Anterior cingulate cortex (tissue), 58 donors: ENCODE measurements around the gene THRAP3.
"Not testable (repeated sequence)": the region's sequence is repeated elsewhere in the genome, so short reads cannot be mapped to it uniquely, and the experiment has no call there.

Experiments used
- DNase-seq, 58 donors: peaks; one replicate each; lab custom pipeline; 2025; lab: John Stamatoyannopoulos, UW

Gene THRAP3, protein sequence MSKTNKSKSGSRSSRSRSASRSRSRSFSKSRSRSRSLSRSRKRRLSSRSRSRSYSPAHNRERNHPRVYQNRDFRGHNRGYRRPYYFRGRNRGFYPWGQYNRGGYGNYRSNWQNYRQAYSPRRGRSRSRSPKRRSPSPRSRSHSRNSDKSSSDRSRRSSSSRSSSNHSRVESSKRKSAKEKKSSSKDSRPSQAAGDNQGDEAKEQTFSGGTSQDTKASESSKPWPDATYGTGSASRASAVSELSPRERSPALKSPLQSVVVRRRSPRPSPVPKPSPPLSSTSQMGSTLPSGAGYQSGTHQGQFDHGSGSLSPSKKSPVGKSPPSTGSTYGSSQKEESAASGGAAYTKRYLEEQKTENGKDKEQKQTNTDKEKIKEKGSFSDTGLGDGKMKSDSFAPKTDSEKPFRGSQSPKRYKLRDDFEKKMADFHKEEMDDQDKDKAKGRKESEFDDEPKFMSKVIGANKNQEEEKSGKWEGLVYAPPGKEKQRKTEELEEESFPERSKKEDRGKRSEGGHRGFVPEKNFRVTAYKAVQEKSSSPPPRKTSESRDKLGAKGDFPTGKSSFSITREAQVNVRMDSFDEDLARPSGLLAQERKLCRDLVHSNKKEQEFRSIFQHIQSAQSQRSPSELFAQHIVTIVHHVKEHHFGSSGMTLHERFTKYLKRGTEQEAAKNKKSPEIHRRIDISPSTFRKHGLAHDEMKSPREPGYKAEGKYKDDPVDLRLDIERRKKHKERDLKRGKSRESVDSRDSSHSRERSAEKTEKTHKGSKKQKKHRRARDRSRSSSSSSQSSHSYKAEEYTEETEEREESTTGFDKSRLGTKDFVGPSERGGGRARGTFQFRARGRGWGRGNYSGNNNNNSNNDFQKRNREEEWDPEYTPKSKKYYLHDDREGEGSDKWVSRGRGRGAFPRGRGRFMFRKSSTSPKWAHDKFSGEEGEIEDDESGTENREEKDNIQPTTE

DNA sequence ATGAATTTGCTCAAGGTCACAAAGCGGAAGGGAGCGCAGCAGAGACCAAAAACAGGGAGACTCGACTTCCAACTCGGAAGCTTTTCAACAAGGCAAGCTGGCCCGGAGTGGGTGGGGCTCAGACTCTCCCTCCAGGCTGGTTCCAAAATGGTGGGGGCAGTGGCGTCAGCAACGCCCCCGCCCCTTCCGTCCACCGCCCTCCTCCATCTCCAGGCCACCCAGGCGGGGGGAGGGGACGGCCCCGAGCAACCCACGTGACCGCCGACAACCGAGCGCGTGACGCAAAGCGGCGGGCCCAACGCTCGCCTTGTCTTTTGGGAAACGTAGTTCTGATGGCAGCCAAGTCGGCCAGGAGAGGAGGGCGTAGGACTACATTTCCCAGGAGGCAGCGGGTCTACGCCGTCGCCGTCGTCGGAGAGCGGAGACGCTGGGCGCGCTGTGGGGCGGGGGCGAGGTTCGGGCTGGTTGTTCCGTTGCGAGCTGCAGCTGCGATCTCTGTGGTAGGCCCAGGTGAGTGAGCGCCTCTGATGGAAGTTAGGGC lies at the start of gene THRAP3:
THRAP3 (plus strand) TSS at position 448 of the 541 bp plus-strand sequence. CDS start 58,121 bp downstream, outside the sequence.
- DNase-seq, result peak; percentile 87 to 100 (median 100)

DNA sequence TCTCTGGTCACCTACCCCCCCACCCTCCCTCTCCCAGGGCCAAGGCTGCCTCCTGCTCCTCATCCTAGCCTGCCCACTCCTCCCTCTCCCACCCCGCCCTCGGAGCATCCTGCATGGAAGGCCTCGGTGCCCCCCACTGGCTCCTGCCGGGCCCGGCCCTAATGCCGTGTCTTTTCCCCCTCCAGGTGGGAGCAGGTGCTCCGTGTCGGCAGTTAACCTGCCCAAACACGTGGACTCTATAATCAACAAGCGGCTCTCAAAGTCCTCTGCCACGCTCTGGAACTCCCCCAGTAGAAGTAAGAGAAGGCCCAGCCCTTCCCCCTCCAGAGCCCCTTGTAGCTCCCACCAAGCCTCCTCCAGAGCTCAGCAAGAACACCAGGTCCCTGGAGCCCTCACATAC lies 49.5 kb upstream of the THRAP3 start:
- DNase-seq, result no peak

DNA sequence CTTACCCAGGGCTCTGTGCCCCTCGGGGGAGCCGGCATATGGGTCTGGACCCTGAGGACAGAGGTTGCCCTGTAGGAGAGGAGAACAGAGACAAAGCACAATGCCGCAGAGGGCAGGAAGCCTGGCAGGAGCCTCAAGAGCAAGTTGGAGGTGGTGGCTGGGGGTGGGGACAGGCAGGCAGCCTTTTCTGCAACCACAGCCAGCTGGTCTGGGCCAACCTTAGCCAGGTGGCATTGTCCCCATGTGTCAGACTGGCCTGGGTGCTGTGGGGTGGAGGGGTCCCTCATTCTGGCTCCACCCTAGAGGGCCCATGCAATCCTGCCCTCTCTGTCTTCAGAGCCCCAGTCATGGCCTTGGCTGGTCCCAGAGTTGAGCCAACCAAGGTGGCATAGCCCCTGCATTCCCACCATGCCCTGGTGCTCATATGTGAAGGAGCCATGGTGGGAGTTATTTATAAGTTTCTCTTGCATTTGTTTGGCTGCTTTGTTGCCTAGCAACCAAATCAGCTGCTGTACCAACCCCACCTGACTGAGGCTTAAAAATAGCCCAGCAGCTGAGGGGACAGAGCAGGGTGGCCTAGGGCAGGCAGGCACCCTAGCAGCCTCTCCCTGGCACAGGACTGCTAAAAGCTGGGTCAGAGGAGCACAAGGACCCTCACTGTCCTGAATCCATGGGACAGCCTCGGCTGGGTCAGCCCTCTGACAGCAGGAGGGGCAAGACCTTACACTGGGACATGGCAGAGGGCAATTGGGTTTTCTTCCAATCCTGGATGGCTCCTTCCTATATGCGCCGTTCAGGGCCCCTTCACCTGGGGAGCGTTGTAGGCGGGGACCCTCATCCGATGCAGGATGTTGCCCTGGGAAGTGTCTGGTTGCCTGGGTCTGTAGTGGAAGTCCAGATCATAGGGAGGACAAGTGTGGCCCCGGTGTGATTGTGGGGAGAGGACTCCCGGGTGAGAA lies 48.8 kb upstream of the THRAP3 start:
- peak in 38 of 58 donors; percentile 4 to 79 (median 39) for DNase-seq

DNA sequence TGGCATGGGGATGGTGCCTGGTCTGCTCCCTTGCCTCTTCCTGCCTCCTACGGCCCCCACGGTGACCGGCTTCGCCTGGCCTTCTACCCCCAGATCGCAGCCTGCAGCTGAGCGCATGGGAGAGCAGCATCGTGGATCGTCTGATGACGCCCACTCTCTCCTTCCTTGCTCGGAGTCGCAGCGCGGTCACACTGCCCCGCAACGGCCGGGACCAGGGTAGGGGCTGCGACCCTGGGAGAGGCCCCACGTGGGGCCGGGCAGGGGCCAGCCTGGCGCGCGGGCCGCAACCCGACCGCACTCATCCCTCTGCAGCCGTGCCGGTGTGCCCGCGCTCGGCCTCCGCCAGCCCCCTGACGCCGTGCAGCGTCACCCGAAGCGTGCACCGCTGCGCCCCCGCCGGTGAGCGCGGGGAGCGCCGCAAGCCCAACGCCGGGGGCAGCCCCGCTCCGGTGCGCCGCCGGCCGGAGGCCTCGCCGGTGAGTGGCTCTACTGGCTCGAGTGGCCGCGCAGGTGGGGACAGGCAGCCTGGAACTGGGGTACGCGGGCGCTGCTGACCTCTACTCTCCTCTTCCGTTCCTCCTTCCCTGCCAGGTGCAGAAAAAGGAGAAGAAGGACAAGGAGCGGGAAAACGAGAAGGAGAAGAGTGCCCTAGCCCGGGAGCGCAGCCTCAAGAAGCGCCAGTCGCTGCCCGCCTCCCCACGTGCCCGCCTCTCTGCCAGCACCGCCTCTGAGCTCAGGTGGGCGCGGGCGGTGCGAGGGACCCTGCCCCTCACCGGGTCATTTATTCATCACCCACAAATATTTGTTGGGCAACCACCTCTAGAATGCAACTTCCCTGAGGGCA lies 47.9 kb upstream of the THRAP3 start:
- DNase-seq, result no peak

DNA sequence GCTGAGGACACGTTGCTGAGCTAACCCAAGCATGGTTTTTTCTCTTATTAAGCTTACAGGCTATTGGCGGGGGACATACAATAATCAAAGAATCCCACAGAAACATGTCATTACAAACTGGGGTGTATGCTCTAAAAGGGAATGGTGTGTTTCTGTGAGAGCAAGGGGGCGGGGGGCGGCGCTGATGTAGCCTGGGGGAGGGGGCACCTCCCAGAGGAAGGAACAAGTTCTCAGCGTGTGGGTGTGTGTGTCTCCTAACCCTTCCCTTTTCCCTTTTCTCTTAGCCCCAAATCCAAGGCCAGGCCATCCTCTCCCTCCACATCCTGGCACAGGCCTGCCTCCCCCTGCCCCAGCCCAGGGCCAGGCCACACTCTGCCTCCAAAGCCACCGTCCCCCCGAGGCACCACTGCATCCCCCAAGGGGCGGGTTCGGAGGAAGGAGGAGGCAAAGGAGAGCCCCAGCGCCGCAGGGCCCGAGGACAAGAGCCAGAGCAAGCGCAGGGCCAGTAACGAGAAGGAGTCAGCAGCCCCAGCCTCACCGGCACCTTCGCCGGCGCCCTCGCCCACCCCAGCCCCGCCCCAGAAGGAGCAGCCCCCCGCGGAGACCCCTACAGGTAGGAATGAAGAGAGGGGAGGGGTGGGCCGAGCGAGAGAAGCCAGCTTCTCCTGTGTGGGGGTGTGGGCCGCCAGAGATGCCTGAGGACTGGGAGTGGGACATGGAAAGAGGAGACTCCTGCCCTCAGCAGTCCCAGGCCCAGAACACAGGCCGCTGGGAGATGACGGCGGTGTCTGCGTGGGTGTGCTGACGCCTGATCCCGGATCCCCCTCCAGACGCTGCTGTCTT lies 46.4 kb upstream of the THRAP3 start:
- DNase-seq, result peak in 1 of 58 donors; percentile 14

DNA sequence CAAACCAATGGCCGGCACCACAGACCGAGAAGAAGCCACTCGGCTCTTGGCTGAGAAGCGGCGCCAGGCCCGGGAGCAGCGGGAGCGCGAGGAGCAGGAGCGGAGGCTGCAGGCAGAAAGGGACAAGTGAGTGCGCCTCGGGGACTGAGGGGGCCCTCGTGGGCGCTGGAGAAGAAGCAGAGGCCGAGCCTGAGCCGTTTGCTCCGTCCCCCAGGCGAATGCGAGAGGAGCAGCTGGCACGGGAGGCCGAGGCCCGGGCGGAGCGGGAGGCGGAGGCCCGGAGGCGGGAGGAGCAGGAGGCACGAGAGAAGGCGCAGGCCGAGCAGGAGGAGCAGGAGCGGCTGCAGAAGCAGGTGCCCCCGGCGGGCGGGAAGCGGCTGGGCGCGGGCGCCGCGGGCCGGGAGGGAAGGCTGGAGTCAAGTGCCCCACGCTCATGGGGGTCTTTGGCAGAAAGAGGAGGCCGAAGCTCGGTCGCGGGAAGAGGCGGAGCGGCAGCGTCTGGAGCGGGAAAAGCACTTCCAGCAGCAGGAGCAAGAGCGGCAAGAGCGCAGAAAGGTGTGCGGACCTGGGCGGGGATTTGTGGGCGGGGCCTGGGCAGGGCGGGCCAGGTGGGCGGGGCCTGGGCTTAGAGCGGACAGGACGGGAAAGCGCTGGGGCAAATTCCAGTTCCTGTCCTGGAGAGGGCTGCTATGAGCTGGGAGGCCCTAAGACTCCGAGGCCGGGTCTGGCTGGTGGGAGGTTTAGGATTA lies 45.6 kb upstream of the THRAP3 start:
- DNase-seq, result no peak

DNA sequence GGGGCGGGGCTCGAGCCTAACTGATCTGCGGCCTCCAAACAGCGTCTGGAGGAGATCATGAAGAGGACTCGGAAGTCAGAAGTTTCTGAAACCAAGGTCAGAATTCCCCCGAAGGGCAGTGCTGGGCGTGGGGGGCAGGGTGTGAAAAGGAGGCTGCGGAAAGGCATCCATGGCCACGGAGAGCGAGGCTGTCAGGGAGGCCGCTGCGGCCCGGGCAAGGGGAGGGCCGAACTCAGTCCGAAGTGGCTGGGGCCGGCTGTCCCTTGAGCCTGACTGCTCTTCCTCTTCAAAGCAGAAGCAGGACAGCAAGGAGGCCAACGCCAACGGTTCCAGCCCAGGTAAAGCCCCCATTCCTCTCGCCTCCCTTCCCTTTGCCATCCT lies 45.0 kb upstream of the THRAP3 start:
- no peak for DNase-seq

DNA sequence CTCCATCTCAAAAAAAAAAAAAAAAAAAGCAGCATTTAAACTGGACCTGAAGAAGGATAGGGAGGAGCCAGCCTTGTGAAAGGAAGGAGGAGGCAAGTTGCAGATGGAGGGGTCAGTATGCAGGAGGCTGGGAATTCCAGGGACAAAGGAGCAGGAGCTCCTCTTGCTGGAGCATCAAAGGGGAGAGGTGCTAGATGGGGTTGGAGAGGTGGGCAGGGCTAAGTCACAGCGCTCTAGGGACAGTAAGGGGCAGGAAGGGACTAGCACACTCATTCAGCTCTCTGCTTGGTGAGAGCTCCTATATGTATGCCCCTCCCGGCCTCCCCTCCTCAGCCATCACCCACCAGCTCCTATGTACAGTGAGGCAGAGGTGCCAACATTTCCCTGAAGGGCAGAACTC lies 41.5 kb upstream of the THRAP3 start:
- no peak for DNase-seq

DNA sequence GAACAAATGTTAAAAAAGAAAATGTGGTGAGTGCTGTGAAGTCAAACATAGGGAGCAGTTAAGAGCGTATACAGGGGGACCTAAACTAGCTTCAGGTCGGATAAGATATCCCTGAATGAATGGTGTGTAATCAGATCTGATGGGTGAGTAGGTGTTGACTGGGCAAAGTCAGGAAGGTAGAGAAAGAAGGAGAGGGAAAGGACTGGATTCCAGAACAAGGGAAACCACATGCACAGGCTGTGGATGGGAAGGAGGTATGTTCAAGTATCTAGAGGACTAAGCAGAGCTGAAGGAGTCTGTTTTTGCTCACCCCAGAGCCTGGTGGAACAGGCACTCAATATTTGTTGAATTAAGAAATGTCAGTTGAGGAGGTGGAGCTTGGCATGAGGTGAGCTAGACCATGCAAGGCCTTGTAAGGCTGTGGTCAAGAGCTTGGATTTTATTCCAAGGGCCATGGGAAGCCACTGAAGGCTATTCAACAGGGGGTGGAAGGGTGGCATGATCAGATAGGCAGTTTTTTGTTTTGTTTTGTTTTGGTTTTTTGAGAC lies 40.9 kb upstream of the THRAP3 start:
- no peak for DNase-seq

DNA sequence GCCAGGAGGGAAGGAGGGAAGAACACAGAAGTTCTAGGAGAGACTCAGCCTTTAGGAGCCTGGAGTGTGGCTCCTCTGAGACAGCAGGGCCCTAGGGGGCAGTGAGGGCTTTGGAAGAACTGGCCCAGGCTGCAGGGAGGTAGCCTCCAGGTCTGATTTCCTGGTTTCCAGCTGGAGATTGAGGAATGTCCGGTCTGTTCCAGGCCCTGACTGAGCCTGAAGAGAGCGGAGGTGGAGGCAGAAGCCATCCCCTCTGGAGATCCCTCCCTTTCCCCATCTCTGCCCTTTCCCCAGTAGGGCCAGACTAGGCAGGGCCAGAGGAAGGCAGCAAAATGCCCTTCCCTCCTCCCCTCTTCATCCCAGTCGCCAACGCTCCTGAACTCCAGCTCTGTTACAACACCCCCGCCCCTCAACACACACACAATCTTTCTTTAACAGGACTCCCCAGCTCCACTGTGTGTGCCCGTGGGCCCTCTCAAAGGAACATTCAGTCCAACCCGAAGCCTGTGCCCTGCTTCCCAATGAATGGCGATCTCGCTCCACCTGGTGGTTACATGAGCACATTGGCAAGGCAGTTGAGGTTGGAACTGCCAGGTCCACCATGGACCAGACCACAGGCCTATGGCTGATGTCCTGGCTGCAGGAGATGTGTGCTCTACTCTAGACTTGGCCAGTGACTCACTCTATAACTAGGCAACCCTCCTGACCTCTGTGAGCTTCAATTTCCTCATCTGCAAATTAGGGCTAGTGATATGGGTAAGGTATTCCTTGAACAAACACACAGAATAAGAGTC lies 36.2 kb upstream of the THRAP3 start:
- peak in 57 of 58 donors; percentile 39 to 92 (median 78) for DNase-seq

DNA sequence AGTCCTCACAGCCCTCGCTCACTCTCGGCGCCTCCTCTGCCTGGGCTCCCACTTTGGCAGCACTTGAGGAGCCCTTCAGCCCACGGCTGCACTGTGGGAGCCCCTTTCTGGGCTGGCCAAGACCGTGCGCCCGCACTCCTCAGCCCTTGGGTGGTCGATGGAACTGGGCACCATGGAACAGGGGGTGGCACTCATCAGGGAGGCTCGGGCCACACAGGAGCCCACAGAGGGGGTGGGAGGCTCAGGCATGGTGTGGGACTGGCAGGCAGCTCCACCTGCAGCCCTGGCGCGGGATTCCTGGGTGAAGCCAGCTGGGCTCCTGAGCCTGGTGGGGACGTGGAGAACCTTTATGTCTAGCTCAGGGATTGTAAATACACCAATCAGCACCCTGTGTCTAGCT lies 27.4 kb upstream of the THRAP3 start:
- not testable (repeated sequence) for DNase-seq

DNA sequence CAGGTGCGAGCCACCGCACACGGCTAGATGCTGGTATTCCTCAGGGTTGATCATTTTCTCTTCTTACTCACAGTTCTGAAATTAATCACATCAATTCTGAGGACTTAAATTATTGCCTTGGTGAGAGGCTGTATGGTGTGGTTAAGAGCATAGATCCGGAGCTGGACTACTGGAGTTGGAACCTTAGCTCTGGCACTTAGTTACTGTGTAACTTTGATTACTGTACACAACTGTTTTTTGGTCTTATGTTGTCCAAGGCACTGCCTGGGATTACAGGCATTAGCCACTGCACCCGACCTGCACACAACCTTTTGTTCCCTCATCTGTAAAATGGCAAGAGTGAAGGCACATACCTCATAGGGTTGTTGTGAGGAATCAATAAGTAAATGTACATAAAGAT lies 25.6 kb upstream of the THRAP3 start:
- DNase-seq, result no peak

DNA sequence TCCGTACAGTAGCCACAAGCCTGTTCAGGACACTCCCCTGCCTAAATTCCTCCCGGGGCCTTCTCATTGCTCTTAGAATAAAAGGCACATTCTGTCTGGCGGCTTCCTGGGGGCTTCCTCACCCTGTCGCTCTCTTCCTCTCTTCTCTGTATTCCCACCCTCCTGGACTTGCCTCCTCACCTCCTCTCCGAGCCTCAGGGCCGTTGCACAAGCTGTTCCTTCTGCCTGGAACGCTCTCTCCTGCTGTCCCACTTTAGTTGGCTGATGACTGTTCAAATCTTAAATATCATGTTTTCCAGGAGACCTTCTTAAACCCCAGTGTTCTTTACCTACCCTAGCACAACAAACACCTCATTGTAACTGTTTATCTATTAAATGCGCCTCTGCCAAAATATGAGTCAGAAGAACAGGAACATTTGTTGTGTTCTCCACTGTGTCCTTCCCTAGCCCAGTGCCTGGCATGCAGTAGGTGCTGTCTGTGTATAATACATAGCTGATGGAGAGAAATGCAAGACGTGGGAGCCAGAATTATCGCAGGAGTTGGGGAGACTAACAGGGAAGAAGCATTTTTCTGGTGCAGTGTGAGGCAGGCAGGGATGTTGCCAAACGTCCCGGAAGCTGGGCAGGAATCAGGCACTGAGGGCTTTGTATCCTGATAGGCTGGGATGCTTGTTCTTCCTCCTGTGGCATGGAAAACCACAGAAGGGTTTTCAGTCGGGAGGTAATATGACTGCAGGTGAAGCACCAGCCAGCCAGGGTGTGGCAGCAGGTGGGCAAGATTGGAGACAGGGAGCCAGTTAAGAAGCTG lies 24.1 kb upstream of the THRAP3 start:
- DNase-seq, result peak in 23 of 58 donors; percentile 4 to 70 (median 21)

DNA sequence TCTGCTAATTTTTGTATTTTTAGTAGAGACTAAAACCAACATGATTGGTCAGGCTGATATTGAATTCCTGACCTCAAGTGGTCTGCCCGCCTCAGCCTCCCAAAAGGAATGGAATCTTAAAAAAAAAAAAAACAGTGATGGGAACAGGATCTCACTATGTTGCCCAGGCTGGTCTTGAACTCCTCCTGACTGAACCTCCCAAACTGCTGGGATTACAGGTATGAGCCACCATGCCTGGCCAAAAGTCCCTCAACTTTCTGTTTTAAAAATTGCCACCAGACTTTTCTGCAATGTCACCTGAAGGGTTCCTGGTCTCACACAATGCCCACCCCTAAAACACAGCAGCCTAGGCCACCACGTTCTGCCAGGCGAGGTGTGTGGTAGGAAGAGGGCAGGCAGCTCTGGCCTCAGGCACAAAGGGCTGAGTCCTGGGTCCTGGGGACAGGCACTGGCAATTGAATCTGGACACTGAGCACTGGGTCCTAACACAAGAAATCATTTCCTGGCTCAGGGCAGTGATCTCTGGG lies 21.2 kb upstream of the THRAP3 start:
- DNase-seq, result no peak
